ENCODE measurements around the gene TEAD1. TPM values are rescaled to one million over a fixed set of nuclear protein-coding genes. Genes with fewer than 3 reads are reported as not detected.
A peak's percentile ranks its signal among the peaks of the same experiment; 100 is the strongest.

TEAD1 gene
- polyA plus RNA-seq, 2 donors, result 10.4 to 11.2 TPM

DNA sequence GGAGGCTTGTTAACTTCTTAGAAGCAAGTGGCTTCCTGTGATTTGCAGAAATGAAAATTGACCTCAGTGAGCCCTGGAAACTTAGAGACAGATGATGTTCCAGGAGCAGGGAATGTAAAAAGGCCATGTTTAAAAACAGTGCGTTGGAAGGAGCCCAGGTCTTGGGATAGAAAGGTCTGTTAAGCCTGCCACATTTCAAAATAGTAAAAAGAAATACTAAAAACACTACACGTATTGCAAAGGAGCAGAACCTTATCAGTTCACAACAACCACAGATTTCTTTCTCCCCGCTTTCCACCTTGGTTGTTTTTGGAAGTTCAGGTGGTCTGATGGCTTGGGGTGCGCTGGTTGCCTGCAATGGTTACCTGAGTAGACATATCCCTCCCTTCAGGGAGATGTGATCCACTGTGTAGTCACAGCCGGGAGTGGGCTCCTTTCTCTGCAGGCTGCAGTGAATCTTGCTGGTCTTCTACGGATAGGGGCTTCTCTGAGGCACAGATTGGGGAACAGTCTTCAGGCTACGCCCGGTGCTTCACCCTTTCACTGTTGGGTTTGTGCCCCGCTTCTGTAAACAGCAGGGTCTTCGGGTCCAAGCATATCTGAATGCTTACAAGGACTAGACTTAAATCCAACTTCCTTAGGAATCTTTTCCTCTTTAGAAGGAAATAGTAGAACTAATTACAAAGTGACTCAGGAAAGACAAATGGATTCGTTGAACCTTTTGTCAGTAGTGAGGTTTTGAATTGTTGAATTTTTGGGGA is 1.9 kb downstream of the TEAD1 start:
- Histone ChIP-seq H3K27ac (ENCODE audit: low read depth in 2 of 2, low read length in 1 of 2) (peak overlapping the region; percentile 82 to 83), H3K4me1 (ENCODE audit: control insufficient read depth in 2 of 2, insufficient read depth in 2 of 2, low read length in 1 of 2) (peaks cover 0 to 6% of the 10 kb centered on the region in 2 donors), H3K36me3 (ENCODE audit: control insufficient read depth in 2 of 2, insufficient read depth in 2 of 2, low read length in 1 of 2) (no peaks in the 10 kb centered on the region), H3K4me3 (ENCODE audit: low read depth in 1 of 2, low read length in 2 of 2) (peak overlapping the region; percentile 37 to 99), H3K27me3 (ENCODE audit: control insufficient read depth in 1 of 2, insufficient read depth in 2 of 2, low read length in 2 of 2) (no peaks in the 10 kb centered on the region), H3K9me3 (ENCODE audit: control insufficient read depth in 2 of 2, insufficient read depth in 1 of 2, low read depth in 1 of 2, low read length in 1 of 2) (no peaks in the 10 kb centered on the region)
- WGBS, 2 donors, result 16 to 24% methylated on average over 11 of the region's 11 CpGs

DNA sequence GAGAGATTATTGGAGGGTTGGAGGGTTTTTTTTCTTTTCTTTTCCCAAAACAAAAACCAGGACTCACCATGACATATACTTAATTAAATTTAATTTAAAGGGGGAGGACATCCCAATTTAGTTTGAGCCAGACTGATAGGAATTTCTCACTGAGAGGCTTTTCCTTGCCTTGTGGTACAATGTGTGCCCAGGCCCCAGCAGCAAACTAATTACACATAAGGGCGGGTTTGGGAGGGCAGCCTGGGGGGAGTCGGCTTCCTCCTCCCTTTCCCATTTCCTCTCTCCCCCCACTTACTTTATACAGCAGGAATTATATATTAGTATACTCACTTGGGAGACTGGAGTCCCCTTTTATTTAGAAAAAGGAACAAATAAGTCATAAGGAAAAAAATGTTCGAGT is 2.9 kb downstream of the TEAD1 start:
- H3K9me3 ChIP-seq (ENCODE audit: control insufficient read depth in 2 of 2, insufficient read depth in 1 of 2, low read depth in 1 of 2, low read length in 1 of 2), result no peaks in the 10 kb centered on the region
- H3K27ac ChIP-seq (ENCODE audit: low read depth in 2 of 2, low read length in 1 of 2), result no peak overlapping the region
- peaks cover 0 to 6% of the 10 kb centered on the region in 2 donors for H3K4me1 ChIP-seq (ENCODE audit: control insufficient read depth in 2 of 2, insufficient read depth in 2 of 2, low read length in 1 of 2)
- H3K27me3 ChIP-seq (ENCODE audit: control insufficient read depth in 1 of 2, insufficient read depth in 2 of 2, low read length in 2 of 2), result no peaks in the 10 kb centered on the region
- 30 to 43% methylated on average over 3 of the region's 3 CpGs for WGBS, 2 donors
- no peaks in the 10 kb centered on the region for H3K36me3 ChIP-seq (ENCODE audit: control insufficient read depth in 2 of 2, insufficient read depth in 2 of 2, low read length in 1 of 2)
- peak overlapping the region in 1 of 2 donors; percentile 33 for H3K4me3 ChIP-seq (ENCODE audit: low read depth in 1 of 2, low read length in 2 of 2)

DNA sequence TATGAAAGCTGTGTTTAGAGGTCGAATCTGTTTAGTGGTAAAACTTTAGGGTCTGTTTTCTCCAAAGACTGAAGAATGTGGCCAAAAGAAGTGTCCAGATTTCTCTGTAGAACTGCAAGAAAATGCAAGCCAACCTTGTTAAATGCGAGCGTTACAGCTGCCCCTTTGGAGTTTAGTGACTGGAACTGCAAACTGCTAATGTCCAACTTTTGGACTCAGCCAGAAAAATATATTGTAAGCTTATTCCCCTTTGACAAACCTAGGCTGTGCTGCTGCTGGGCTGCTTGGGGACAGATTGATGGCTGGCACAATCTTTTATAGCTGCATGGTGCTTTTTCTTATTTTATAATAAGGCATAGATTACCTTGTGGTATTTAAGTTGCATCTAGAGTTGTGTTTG is 3.9 kb downstream of the TEAD1 start:
- 71 to 77% methylated on average over 3 of the region's 3 CpGs for WGBS, 2 donors
- Histone ChIP-seq H3K27ac (ENCODE audit: low read depth in 2 of 2, low read length in 1 of 2) (no peak overlapping the region), H3K4me3 (ENCODE audit: low read depth in 1 of 2, low read length in 2 of 2) (peak overlapping the region in 1 of 2 donors; percentile 33), H3K9me3 (ENCODE audit: control insufficient read depth in 2 of 2, insufficient read depth in 1 of 2, low read depth in 1 of 2, low read length in 1 of 2) (no peaks in the 10 kb centered on the region), H3K27me3 (ENCODE audit: control insufficient read depth in 1 of 2, insufficient read depth in 2 of 2, low read length in 2 of 2) (no peaks in the 10 kb centered on the region), H3K4me1 (ENCODE audit: control insufficient read depth in 2 of 2, insufficient read depth in 2 of 2, low read length in 1 of 2) (peaks cover 0 to 6% of the 10 kb centered on the region in 2 donors), H3K36me3 (ENCODE audit: control insufficient read depth in 2 of 2, insufficient read depth in 2 of 2, low read length in 1 of 2) (no peaks in the 10 kb centered on the region)

DNA sequence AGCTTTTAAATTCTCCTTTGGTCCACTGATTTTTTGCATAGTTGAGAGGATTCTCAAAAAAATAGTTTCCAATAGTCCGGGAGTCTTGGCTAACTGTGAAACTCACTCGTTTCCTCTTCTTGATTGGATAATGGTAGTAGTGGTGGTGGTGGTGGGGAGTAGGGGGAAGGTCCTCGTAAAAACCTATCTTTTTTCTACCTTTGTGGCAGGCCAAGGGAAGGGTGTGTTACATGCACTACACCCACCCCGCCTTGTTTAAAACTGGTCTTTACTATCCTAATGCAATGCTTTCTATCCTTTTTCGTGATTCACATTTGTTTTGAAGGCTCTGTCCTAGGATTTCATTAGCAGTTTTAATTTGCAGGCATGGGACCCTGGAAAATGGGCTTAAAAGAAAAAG is 4.8 kb downstream of the TEAD1 start:
- 71% methylated on average over 5 of the region's 5 CpGs for WGBS, 2 donors

DNA sequence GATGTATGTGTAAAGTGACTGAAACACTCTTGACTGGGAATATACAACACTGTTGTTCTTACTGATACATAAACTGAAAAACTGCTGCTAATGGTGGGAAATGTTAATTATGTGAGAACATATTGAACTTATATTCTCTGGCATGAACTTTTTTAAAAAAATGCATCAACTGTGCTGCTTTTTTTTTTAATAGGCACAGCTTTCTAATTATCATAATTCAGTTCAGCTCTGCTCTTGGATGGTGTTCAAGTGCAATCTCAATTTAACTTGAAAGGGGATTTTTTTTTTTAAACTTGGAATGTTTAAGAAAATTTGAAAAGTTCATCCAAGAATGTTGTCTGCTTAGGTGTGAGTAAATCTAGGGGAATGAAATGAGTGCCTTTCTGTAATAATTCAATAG is 5.2 kb downstream of the TEAD1 start:
- no peak overlapping the region for H3K27ac ChIP-seq (ENCODE audit: low read depth in 2 of 2, low read length in 1 of 2)
- no peaks in the 10 kb centered on the region for H3K36me3 ChIP-seq (ENCODE audit: control insufficient read depth in 2 of 2, insufficient read depth in 2 of 2, low read length in 1 of 2)
- H3K4me3 ChIP-seq (ENCODE audit: low read depth in 1 of 2, low read length in 2 of 2), result no peak overlapping the region
- H3K27me3 ChIP-seq (ENCODE audit: control insufficient read depth in 1 of 2, insufficient read depth in 2 of 2, low read length in 2 of 2), result no peaks in the 10 kb centered on the region
- peaks cover 2 to 6% of the 10 kb centered on the region in 2 donors for H3K4me1 ChIP-seq (ENCODE audit: control insufficient read depth in 2 of 2, insufficient read depth in 2 of 2, low read length in 1 of 2)
- no peaks in the 10 kb centered on the region for H3K9me3 ChIP-seq (ENCODE audit: control insufficient read depth in 2 of 2, insufficient read depth in 1 of 2, low read depth in 1 of 2, low read length in 1 of 2)

More for the DNA sequence above, 4.8 kb downstream of the TEAD1 start:
- peak overlapping the region in 1 of 2 donors; percentile 33 for H3K4me3 ChIP-seq (ENCODE audit: low read depth in 1 of 2, low read length in 2 of 2)
- H3K9me3 ChIP-seq (ENCODE audit: control insufficient read depth in 2 of 2, insufficient read depth in 1 of 2, low read depth in 1 of 2, low read length in 1 of 2), result no peaks in the 10 kb centered on the region
- peaks cover 0 to 6% of the 10 kb centered on the region in 2 donors for H3K4me1 ChIP-seq (ENCODE audit: control insufficient read depth in 2 of 2, insufficient read depth in 2 of 2, low read length in 1 of 2)
- no peaks in the 10 kb centered on the region for H3K27me3 ChIP-seq (ENCODE audit: control insufficient read depth in 1 of 2, insufficient read depth in 2 of 2, low read length in 2 of 2)
- H3K36me3 ChIP-seq (ENCODE audit: control insufficient read depth in 2 of 2, insufficient read depth in 2 of 2, low read length in 1 of 2), result no peaks in the 10 kb centered on the region
- no peak overlapping the region for H3K27ac ChIP-seq (ENCODE audit: low read depth in 2 of 2, low read length in 1 of 2)

DNA sequence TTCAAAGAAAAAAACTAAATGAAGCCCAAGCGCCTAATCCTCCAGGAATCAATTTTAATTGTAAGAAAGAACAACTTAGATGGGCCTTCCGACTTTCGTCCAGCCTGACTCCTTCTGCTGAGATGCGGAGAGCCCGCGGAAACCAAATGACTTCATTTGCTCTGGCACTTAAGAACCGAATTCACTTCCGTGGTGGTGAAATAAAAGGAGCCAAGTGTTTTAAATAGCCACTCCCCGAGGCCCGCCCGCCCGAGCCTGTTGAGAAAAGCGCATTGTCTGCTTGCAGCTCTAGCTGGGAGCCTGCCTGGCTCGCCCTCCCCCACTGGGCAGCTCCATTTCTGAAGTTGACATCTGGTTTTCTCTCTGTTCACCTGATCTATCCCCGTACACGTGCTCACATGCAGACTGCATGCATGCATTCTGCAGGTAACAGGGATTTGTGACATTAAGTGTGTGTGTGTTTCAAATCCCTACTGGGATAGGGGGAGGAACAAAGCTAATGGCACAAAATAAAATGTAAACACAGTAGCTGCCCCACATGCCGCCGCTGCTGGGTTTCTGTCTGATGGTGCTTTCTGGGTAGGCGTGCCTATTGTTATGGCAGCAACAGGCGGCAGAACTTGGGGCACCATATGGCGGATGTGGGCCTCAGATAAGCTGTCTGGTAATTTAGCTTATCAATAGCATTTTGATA is 6.2 kb downstream of the TEAD1 start:
- 15 to 20% methylated on average over 21 of the region's 21 CpGs for WGBS, 2 donors
- peak overlapping the region; percentile 69 to 76 for H3K27ac ChIP-seq (ENCODE audit: low read depth in 2 of 2, low read length in 1 of 2)
- no peaks in the 10 kb centered on the region for H3K27me3 ChIP-seq (ENCODE audit: control insufficient read depth in 1 of 2, insufficient read depth in 2 of 2, low read length in 2 of 2)
- H3K4me3 ChIP-seq (ENCODE audit: low read depth in 1 of 2, low read length in 2 of 2), result peak overlapping the region in 1 of 2 donors; percentile 14
- no peaks in the 10 kb centered on the region for H3K9me3 ChIP-seq (ENCODE audit: control insufficient read depth in 2 of 2, insufficient read depth in 1 of 2, low read depth in 1 of 2, low read length in 1 of 2)
- no peaks in the 10 kb centered on the region for H3K36me3 ChIP-seq (ENCODE audit: control insufficient read depth in 2 of 2, insufficient read depth in 2 of 2, low read length in 1 of 2)
- peaks cover 2 to 6% of the 10 kb centered on the region in 2 donors for H3K4me1 ChIP-seq (ENCODE audit: control insufficient read depth in 2 of 2, insufficient read depth in 2 of 2, low read length in 1 of 2)

DNA sequence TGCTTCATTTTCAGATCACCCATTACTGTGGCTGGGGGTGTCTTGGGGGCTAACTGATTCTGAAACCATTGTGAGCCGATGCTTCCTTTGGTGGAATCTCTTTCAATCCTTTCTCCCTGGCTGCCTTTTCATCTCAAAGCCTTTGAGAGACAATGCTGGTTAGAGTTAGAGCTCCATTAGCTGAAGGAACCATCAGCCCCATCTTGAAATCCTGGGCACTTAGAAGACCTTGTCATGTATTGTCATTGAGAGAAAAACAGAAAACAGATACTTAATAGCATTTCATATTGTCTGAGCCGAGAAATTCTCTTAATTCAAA is 6.7 kb downstream of the TEAD1 start:
- H3K4me1 ChIP-seq (ENCODE audit: control insufficient read depth in 2 of 2, insufficient read depth in 2 of 2, low read length in 1 of 2), result peaks cover 2 to 6% of the 10 kb centered on the region in 2 donors
- WGBS, 2 donors, result 62 to 78% methylated on average over 2 of the region's 2 CpGs

DNA sequence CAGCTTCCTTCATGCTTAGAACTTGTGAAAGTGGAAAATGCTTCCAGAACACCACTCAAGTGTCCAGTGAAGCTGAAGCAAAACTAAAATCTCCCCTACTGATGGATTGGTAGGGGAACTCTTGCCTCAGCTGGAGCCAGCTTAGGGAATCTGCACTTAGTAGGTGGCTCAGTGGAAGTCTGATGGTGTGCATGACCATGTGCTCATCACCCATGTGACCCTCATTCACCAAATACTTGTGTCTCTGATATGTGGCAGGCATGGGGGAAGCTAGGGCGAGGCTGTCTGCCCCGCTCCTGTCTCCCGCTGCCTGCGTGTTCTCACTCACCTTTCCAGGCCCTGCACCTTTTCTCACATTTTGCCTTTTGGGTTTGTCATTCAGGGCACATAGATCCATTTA is 7.2 kb downstream of the TEAD1 start:
- no peaks in the 10 kb centered on the region for H3K9me3 ChIP-seq (ENCODE audit: control insufficient read depth in 2 of 2, insufficient read depth in 1 of 2, low read depth in 1 of 2, low read length in 1 of 2)
- H3K36me3 ChIP-seq (ENCODE audit: control insufficient read depth in 2 of 2, insufficient read depth in 2 of 2, low read length in 1 of 2), result no peaks in the 10 kb centered on the region
- H3K27me3 ChIP-seq (ENCODE audit: control insufficient read depth in 1 of 2, insufficient read depth in 2 of 2, low read length in 2 of 2), result no peaks in the 10 kb centered on the region
- no peak overlapping the region for H3K4me3 ChIP-seq (ENCODE audit: low read depth in 1 of 2, low read length in 2 of 2)
- H3K4me1 ChIP-seq (ENCODE audit: control insufficient read depth in 2 of 2, insufficient read depth in 2 of 2, low read length in 1 of 2), result peaks cover 2 to 6% of the 10 kb centered on the region in 2 donors
- 95 to 96% methylated on average over 4 of the region's 4 CpGs for WGBS, 2 donors
- peak overlapping the region in 1 of 2 donors; percentile 18 for H3K27ac ChIP-seq (ENCODE audit: low read depth in 2 of 2, low read length in 1 of 2)

More for the DNA sequence above, 6.7 kb downstream of the TEAD1 start:
- peak overlapping the region; percentile 69 to 76 for H3K27ac ChIP-seq (ENCODE audit: low read depth in 2 of 2, low read length in 1 of 2)
- no peaks in the 10 kb centered on the region for H3K27me3 ChIP-seq (ENCODE audit: control insufficient read depth in 1 of 2, insufficient read depth in 2 of 2, low read length in 2 of 2)
- no peaks in the 10 kb centered on the region for H3K36me3 ChIP-seq (ENCODE audit: control insufficient read depth in 2 of 2, insufficient read depth in 2 of 2, low read length in 1 of 2)
- no peaks in the 10 kb centered on the region for H3K9me3 ChIP-seq (ENCODE audit: control insufficient read depth in 2 of 2, insufficient read depth in 1 of 2, low read depth in 1 of 2, low read length in 1 of 2)
- H3K4me3 ChIP-seq (ENCODE audit: low read depth in 1 of 2, low read length in 2 of 2), result peak overlapping the region in 1 of 2 donors; percentile 14

DNA sequence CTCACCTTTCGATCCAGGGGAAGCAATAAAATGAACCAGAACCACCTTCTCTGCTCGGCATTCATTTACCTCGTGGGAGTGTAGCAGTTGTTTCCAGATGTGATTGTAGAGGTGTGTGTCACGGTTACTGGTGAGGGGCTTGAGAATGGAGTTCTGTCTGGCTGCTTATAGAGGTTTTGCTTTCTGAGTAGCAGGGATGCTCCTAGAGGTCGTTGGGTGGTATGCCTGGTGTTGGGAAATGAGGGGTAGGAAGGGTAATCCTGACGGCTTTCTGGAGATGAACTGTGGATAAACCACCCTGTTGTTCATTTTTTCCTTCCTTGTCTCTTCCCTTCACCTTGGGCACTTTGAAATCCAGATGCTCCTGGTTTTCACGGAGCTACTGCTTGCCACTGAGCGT is 8.1 kb downstream of the TEAD1 start:
- H3K36me3 ChIP-seq (ENCODE audit: control insufficient read depth in 2 of 2, insufficient read depth in 2 of 2, low read length in 1 of 2), result no peaks in the 10 kb centered on the region
- 67 to 83% methylated on average over 8 of the region's 8 CpGs for WGBS, 2 donors
- H3K4me1 ChIP-seq (ENCODE audit: control insufficient read depth in 2 of 2, insufficient read depth in 2 of 2, low read length in 1 of 2), result peaks cover 2 to 9% of the 10 kb centered on the region in 2 donors
- H3K27ac ChIP-seq (ENCODE audit: low read depth in 2 of 2, low read length in 1 of 2), result no peak overlapping the region
- no peaks in the 10 kb centered on the region for H3K27me3 ChIP-seq (ENCODE audit: control insufficient read depth in 1 of 2, insufficient read depth in 2 of 2, low read length in 2 of 2)
- no peaks in the 10 kb centered on the region for H3K9me3 ChIP-seq (ENCODE audit: control insufficient read depth in 2 of 2, insufficient read depth in 1 of 2, low read depth in 1 of 2, low read length in 1 of 2)
- H3K4me3 ChIP-seq (ENCODE audit: low read depth in 1 of 2, low read length in 2 of 2), result no peak overlapping the region

All from esophagus (tissue), 2 donors.